Tibial nerve (tissue), 3 donors: ENCODE data around the gene RBM4B.

Experiments used
- CTCF ChIP-seq, 5 experiments: fragments of 200-600 bp in 3 of 5; fragments of 450-650 bp in 2 of 5; sonication (generic) in 3 of 5; IDR thresholded peaks; one replicate each; pipeline ENCODE4 v1.5.1; 2016 to 2019; ENCODE audit warnings: antibody characterized with exemption in 5 of 5, mild to moderate bottlenecking in 3 of 5, moderate library complexity in 2 of 5
- POLR2A ChIP-seq, 2 donors: fragments of 450-650 bp; IDR thresholded peaks; one replicate each; pipeline ENCODE4 v1.6.1; 2017; ENCODE audit warnings: antibody characterized with exemption in 2 of 2, mild to moderate bottlenecking in 2 of 2, moderate library complexity in 2 of 2

GRCh38 chr11:66625752-66626149 is 51.9 kb downstream of the RBM4B start:
- TF ChIP-seq CTCF (IDR thresholded peaks at IDR 0.05): no peak
- no peak for TF ChIP-seq POLR2A (IDR thresholded peaks at IDR 0.05)
